GM12878 (cell line): ENCODE results near the gene CD34. TPM values are rescaled to one million over a fixed set of nuclear protein-coding genes. Genes with fewer than 3 reads are reported as not detected.

ENCODE experiments used
- ATAC-seq: fragments of 200-7000 bp; cut with Tn5 transposase; 3 replicates; pipeline ENCODE4 v1.9.1; 2020; ENCODE audit warnings: mild to moderate bottlenecking, moderate library complexity
- BruUV-seq: library from RNA; stranded (reverse); fragments of 400-500 nt; replicated peaks from 2 replicates; lab custom pipeline; 2021; lab: Mats Ljungman, UMichigan
- CTCF ChIA-PET: fragments of 300-600 bp; sonication (Branson Sonifier 250); formaldehyde crosslinking; extraction: SDS; loops from one replicate; lab custom pipeline; 2021; ENCODE audit warnings: inconsistent platforms; lab: Yijun Ruan, JAX
- POLR2A ChIA-PET: fragments of 350-600 bp; formaldehyde crosslinking; extraction: SDS; loops from one replicate; lab custom pipeline; 2021; ENCODE audit warnings: inconsistent platforms; lab: Charles Lee
- RAD21 ChIA-PET: fragments of 300-600 bp; sonication (Branson Sonifier 250); formaldehyde crosslinking; loops from one replicate; lab custom pipeline; 2023; ENCODE audit warnings: antibody characterized with exemption; ENCODE audit not compliant: unreplicated experiment; lab: Charles Lee
- SMC1A ChIA-PET: fragments of 300-600 bp; sonication (Branson Sonifier 250); formaldehyde crosslinking; loops from one replicate; lab custom pipeline; 2023; ENCODE audit not compliant: unreplicated experiment, uncharacterized antibody; lab: Charles Lee
- DNase-seq: peaks from one replicate; pipeline ENCODE4 v3.0.0-alpha.2; 2011; ENCODE audit warnings: low read depth, low spot score
- FAIRE-seq: peaks from 3 replicates; lab custom pipeline; 2011; peaks lifted over from hg19 to GRCh38; lab: Jason Lieb, UNC
- H2AFZ ChIP-seq: 2 replicates; pipeline ENCODE4 v1.6.0; 2011; ENCODE audit warnings: low read depth, low read length, control low read depth; ENCODE audit not compliant: control insufficient read depth
- H3K27ac ChIP-seq: 2 replicates; pipeline ENCODE4 v1.5.1; 2011; ENCODE audit warnings: control low read depth; ENCODE audit not compliant: control insufficient read depth, insufficient read depth
- H3K27me3 ChIP-seq, 2 experiments: replicated peaks in 1 of 2; 2 replicates each; pipeline versions ENCODE4 v1.6.0 to v1.6.1; 2011; ENCODE audit warnings: low read length in 1 of 2; ENCODE audit not compliant: control insufficient read depth in 2 of 2, insufficient read depth in 2 of 2
- H3K36me3 ChIP-seq, 2 experiments: 2 replicates each; pipeline ENCODE4 v1.5.1; 2011; ENCODE audit warnings: low read length in 1 of 2; ENCODE audit not compliant: control insufficient read depth in 2 of 2, insufficient read depth in 2 of 2
- H3K4me1 ChIP-seq: 2 replicates; pipeline ENCODE4 v1.6.1; 2011; ENCODE audit warnings: mild to moderate bottlenecking, low read length, moderate library complexity, mixed read lengths; ENCODE audit not compliant: control insufficient read depth, insufficient read depth
- H3K4me2 ChIP-seq: 2 replicates; pipeline ENCODE4 v1.6.0; 2011; ENCODE audit warnings: control low read depth; ENCODE audit not compliant: control insufficient read depth, insufficient read depth
- H3K4me3 ChIP-seq: fragments of 200-600 bp; sonication (generic); 2 replicates; pipeline ENCODE4 v1.5.1; 2016
- H3K79me2 ChIP-seq: 2 replicates; pipeline ENCODE4 v1.6.0; 2011; ENCODE audit warnings: low read length; ENCODE audit not compliant: control insufficient read depth, insufficient read depth
- H3K9ac ChIP-seq: 2 replicates; pipeline ENCODE4 v1.8.0; 2011; ENCODE audit warnings: low read length, control low read depth, mixed read lengths; ENCODE audit not compliant: control insufficient read depth, insufficient read depth
- H3K9me3 ChIP-seq: replicated peaks from 3 replicates; pipeline ENCODE4 v1.5.1; 2011; ENCODE audit warnings: mild to moderate bottlenecking, low read length; ENCODE audit not compliant: control insufficient read depth, insufficient read depth
- H4K20me1 ChIP-seq: 2 replicates; pipeline ENCODE4 v1.6.0; 2011; ENCODE audit not compliant: control insufficient read depth, insufficient read depth
- CBFB ChIP-seq: IDR thresholded peaks from 2 replicates; pipeline ENCODE4 v1.6.1; 2016; ENCODE audit warnings: antibody characterized with exemption, low read depth
- CHD4 ChIP-seq: fragments of 200-600 bp; sonication (generic); IDR thresholded peaks from 2 replicates; pipeline ENCODE4 v1.6.1; 2016; ENCODE audit warnings: mild to moderate bottlenecking
- HDAC2 ChIP-seq: fragments of 200-600 bp; sonication (generic); IDR thresholded peaks from 2 replicates; pipeline ENCODE4 v1.6.1; 2017
- JUND ChIP-seq: IDR thresholded peaks from 2 replicates; pipeline ENCODE4 v1.6.1; 2012; ENCODE audit warnings: low read depth, mild to moderate bottlenecking, low read length, improper control_type of control experiment, moderate library complexity
- NFIC ChIP-seq: IDR thresholded peaks from 2 replicates; pipeline ENCODE4 v1.6.1; 2012; ENCODE audit warnings: low read depth, mild to moderate bottlenecking, inconsistent platforms, low read length, moderate library complexity
- NFYB ChIP-seq: IDR thresholded peaks from 2 replicates; pipeline ENCODE4 v1.6.1; 2011; ENCODE audit warnings: low read depth, mild to moderate bottlenecking, low read length, improper control_type of control experiment, moderate library complexity; ENCODE audit not compliant: insufficient read depth
- POLR2A ChIP-seq: IDR thresholded peaks from 2 replicates; pipeline ENCODE4 v1.6.1; 2011; ENCODE audit warnings: low read depth, mild to moderate bottlenecking, low read length
- RUNX3 ChIP-seq: IDR thresholded peaks from 2 replicates; pipeline ENCODE4 v1.6.1; 2012; ENCODE audit warnings: low read length, inconsistent platforms
- SIN3A ChIP-seq: IDR thresholded peaks from 2 replicates; pipeline ENCODE4 v1.6.1; 2012; ENCODE audit warnings: low read depth, low read length, improper control_type of control experiment
- STAT1 ChIP-seq: fragments of 450-650 bp; conservative IDR thresholded peaks from 2 replicates; pipeline ENCODE4 v1.6.1; 2014; ENCODE audit warnings: antibody characterized with exemption, mild to moderate bottlenecking
- TCF7 ChIP-seq: IDR thresholded peaks from 2 replicates; pipeline ENCODE4 v1.6.1; 2014; ENCODE audit warnings: antibody characterized with exemption, borderline replicate concordance
- USF1 ChIP-seq: IDR thresholded peaks from 2 replicates; pipeline ENCODE4 v1.6.1; 2011; ENCODE audit warnings: borderline replicate concordance, low read depth, mild to moderate bottlenecking, moderate library complexity, mixed read lengths, low read length; ENCODE audit not compliant: insufficient read depth; ENCODE audit errors: extremely low read length
- ZBTB40 ChIP-seq: fragments of 450-650 bp; IDR thresholded peaks from 2 replicates; pipeline ENCODE4 v1.6.1; 2016; ENCODE audit warnings: mild to moderate bottlenecking, moderate library complexity, borderline replicate concordance
- ZNF592 ChIP-seq: fragments of 450-650 bp; IDR thresholded peaks from 2 replicates; pipeline ENCODE4 v1.6.1; 2017; ENCODE audit warnings: mild to moderate bottlenecking, moderate library complexity
- ZZZ3 ChIP-seq: IDR thresholded peaks from 2 replicates; pipeline ENCODE4 v1.6.1; 2011; ENCODE audit warnings: low read depth; ENCODE audit not compliant: control insufficient read depth, insufficient read length
- WGBS: methylation state at CpG from one replicate; pipeline ENCODE4 v1.1.6; 2016; ENCODE audit warnings: low lambda C conversion rate; ENCODE audit not compliant: insufficient replicate concordance, insufficient coverage; ENCODE audit errors: missing lambda C conversion rate; 5-methylcytosine and 5-hydroxymethylcytosine counted together
- in situ Hi-C: fragments of 300-500 bp; cut with MboI; formaldehyde crosslinking; loops from 9 replicates; pipeline ENCODE4 v1.14.3; 2018; ENCODE audit warnings: mixed read lengths
- intact Hi-C: fragments of 100-400 bp; cut with micrococcal nuclease; formaldehyde crosslinking; loops from one replicate; pipeline ENCODE4 v1.14.2; 2022; ENCODE audit not compliant: unreplicated experiment
- polyA plus RNA-seq, 11 experiments: library from polyadenylated mRNA; depleted of rRNA in 4 of 11; unstranded in 6 of 11; stranded (reverse) in 5 of 11; fragments of >200 nt; fragmentation: Nextera tagmentation in 4 of 11; fragmentation: Illumina TruSeq in 1 of 11; extraction: Ambion mirVana in 4 of 11; extraction: Trizol in 1 of 11; gene quantifications; 1 replicate in 1 of 11; 2 replicates in 10 of 11; pipeline versions ENCODE4 v1.2.1 to v1.2.3, GENCODE V29; 2011 to 2016; ENCODE audit warnings: inconsistent platforms in 2 of 11, missing spikeins in 2 of 11, low read depth in 1 of 11
- total RNA-seq, 4 experiments: library from RNA; depleted of rRNA in 3 of 4; stranded (reverse); fragments of >200 nt in 3 of 4; fragmentation: Illumina TruSeq in 1 of 4; extraction: Trizol in 1 of 4; gene quantifications; 2 replicates each; pipeline versions ENCODE4 v1.2.1 to v1.2.3, GENCODE V29; 2013 to 2021

Gene CD34
- total and polyA plus RNA-seq, 10 of the 15 experiments (the other 5 are each of a cell fraction or from before 2014, with no cell fraction given) = under 0.01 to 0.08 (median 0.02) TPM; not detected in 6

GRCh38 chr1:207960346-207960745 is 49.4 kb upstream of the CD34 start:
- intact Hi-C loops (no loop called here), in situ Hi-C loops (loop anchor here (10.0 kb wide), 1 partner anchor 136 kb away; no protein-coding TSS in a partner anchor)
- Histone ChIP-seq H3K27me3 (peaks cover 11 to 20% of the 10 kb centered on the region in 2 experiments), H3K4me1 (peaks cover 4% of the 10 kb centered on the region; the same call in 1 of the 2 replicates), H3K4me3 (no peak overlapping the region), H3K9ac (no peak overlapping the region), H3K27ac (no peak overlapping the region), H3K9me3 (no peaks in the 10 kb centered on the region; the same call in 2 of the 3 replicates), H3K36me3 (no peaks in the 10 kb centered on the region), H3K4me2 (no peak overlapping the region), H4K20me1 (no peaks in the 10 kb centered on the region), H2AFZ (no peak overlapping the region), H3K79me2 (no peaks in the 10 kb centered on the region)
- ChIA-PET POLR2A (interaction anchor here (1.6 kb wide), 1 partner anchor 74 kb away, joined by 3 read pairs; no protein-coding TSS in a partner anchor), CTCF (interaction anchor here (0.8 to 5.8 kb wide), 5 partner anchors 24 to 76 kb away, joined by 3 to 144 read pairs (median 5); no protein-coding TSS in a partner anchor), RAD21 (interaction anchor here (0.8 to 6.3 kb wide), 3 partner anchors 25 to 75 kb away, joined by 3 to 110 read pairs (median 3); no protein-coding TSS in a partner anchor), SMC1A (interaction anchor here (1.2 to 5.9 kb wide), 5 partner anchors 24 to 75 kb away, joined by 3 to 112 read pairs (median 4); no protein-coding TSS in a partner anchor)
- ATAC-seq (no peak), DNase-seq (no peak), FAIRE-seq (no peak)
- whole genome bisulfite sequencing = 26% methylated on average over 4 of the region's 4 CpGs
- BruUV-seq = no TSS peak
- TF ChIP-seq USF1 (no peak), POLR2A (no peak), HDAC2 (no peak), NFYB (no peak), RUNX3 (no peak), ZNF592 (no peak), JUND (no peak), ZBTB40 (no peak), ZZZ3 (no peak), SIN3A (no peak), NFIC (no peak), CHD4 (no peak), TCF7 (no peak), STAT1 (no peak), CBFB (no peak)
